OCI-LY1 (cell line): ENCODE measurements around the gene IMMP2L.

Experiments
- H2AFZ ChIP-seq: fragments of 200-600 bp; sonication (generic), shearing (Covaris generic); 2 replicates; pipeline ENCODE4 v1.6.0; 2014; ENCODE audit warnings: antibody characterized with exemption, mild to moderate bottlenecking, low read length
- H3F3A ChIP-seq: fragments of 200-600 bp; sonication (generic), shearing (Covaris generic); 2 replicates; pipeline ENCODE4 v1.6.0; 2014; ENCODE audit warnings: mild to moderate bottlenecking, antibody characterized with exemption, low read length, moderate library complexity; ENCODE audit not compliant: insufficient read depth
- H3K27ac ChIP-seq: fragments of 200-600 bp; sonication (generic); 2 replicates; pipeline ENCODE4 v1.5.1; 2014; ENCODE audit warnings: low read length, mixed run types, mild to moderate bottlenecking, low read depth; ENCODE audit not compliant: poor library complexity, severe bottlenecking
- H3K27me3 ChIP-seq: fragments of 200-600 bp; sonication (generic); 2 replicates; pipeline ENCODE4 v1.6.0; 2014; ENCODE audit warnings: antibody characterized with exemption, mild to moderate bottlenecking, low read length, moderate library complexity; ENCODE audit not compliant: insufficient read depth
- H3K36me3 ChIP-seq: fragments of 200-600 bp; sonication (generic); 2 replicates; pipeline ENCODE4 v1.6.1; 2014; ENCODE audit warnings: mild to moderate bottlenecking, antibody characterized with exemption, low read length, moderate library complexity, mixed read lengths; ENCODE audit not compliant: insufficient read depth
- H3K4me1 ChIP-seq: fragments of 200-600 bp; sonication (generic); 2 replicates; pipeline ENCODE4 v1.5.1; 2014; ENCODE audit warnings: mild to moderate bottlenecking, low read length, moderate library complexity; ENCODE audit not compliant: insufficient read depth, severe bottlenecking
- H3K4me2 ChIP-seq: fragments of 200-600 bp; sonication (generic), shearing (Covaris generic); 2 replicates; pipeline ENCODE4 v1.6.1; 2014; ENCODE audit warnings: low read length
- H3K4me3 ChIP-seq: fragments of 200-600 bp; sonication (generic); 2 replicates; pipeline ENCODE4 v1.5.1; 2014; ENCODE audit warnings: low read length, low read depth, mild to moderate bottlenecking, mixed read lengths; ENCODE audit not compliant: poor library complexity, severe bottlenecking
- H3K79me2 ChIP-seq: fragments of 200-600 bp; shearing (Covaris generic); 2 replicates; pipeline ENCODE4 v1.6.1; 2016; ENCODE audit warnings: mixed run types, low read length, mixed read lengths; ENCODE audit not compliant: insufficient read depth
- H3K9ac ChIP-seq: fragments of 200-600 bp; sonication (generic), shearing (Covaris generic); 2 replicates; pipeline ENCODE4 v1.6.1; 2014; ENCODE audit warnings: mild to moderate bottlenecking, low read length, mixed read lengths
- H3K9me2 ChIP-seq: fragments of 200-600 bp; sonication (generic), shearing (Covaris generic); 2 replicates; pipeline ENCODE4 v1.6.1; 2014; ENCODE audit warnings: low read depth, mild to moderate bottlenecking, low read length, mixed read lengths
- H3K9me3 ChIP-seq: fragments of 200-600 bp; shearing (Covaris generic); 2 replicates; pipeline ENCODE4 v1.6.1; 2014; ENCODE audit warnings: low read length, mixed read lengths
- H4K20me1 ChIP-seq: fragments of 200-600 bp; sonication (generic), shearing (Covaris generic); 2 replicates; pipeline ENCODE4 v1.6.0; 2016; ENCODE audit warnings: mild to moderate bottlenecking, low read length; ENCODE audit not compliant: insufficient read depth
- EZH2 ChIP-seq: fragments of 200-600 bp; sonication (generic), shearing (Covaris generic); IDR thresholded peaks from 2 replicates; pipeline ENCODE4 v1.8.0; 2017; ENCODE audit warnings: borderline replicate concordance, mixed run types, mild to moderate bottlenecking, antibody characterized with exemption, low read length, moderate library complexity, mixed read lengths
- TF ChIP-seq, protein P1 (sequence below): fragments of 200-600 bp; sonication (generic), shearing (Covaris generic); IDR thresholded peaks from 2 replicates; pipeline ENCODE4 v1.5.1; 2017; ENCODE audit warnings: mild to moderate bottlenecking, antibody characterized with exemption, low read length, moderate library complexity, mixed read lengths

The IMMP2L gene

DNA sequence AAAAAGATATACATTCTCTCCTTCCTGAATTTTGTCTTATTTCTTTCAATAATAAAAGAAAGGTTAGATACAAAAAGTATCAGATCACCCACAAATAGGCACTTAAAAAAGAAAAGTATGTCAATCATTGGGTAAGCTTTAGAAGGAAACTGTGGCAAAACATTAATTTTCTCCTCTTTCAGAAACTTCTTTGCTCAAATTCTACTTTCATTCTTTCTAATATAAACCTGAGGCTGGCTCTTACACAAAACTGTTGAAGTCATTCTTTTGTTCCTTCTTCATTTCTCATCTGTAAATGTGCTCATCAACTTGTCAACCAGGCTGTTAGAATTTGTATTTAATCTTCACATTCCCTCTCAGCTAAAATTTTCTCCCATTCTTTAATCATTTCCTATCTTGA lies 346.7 kb downstream of the IMMP2L start:
- TF ChIP-seq, protein P1, sequence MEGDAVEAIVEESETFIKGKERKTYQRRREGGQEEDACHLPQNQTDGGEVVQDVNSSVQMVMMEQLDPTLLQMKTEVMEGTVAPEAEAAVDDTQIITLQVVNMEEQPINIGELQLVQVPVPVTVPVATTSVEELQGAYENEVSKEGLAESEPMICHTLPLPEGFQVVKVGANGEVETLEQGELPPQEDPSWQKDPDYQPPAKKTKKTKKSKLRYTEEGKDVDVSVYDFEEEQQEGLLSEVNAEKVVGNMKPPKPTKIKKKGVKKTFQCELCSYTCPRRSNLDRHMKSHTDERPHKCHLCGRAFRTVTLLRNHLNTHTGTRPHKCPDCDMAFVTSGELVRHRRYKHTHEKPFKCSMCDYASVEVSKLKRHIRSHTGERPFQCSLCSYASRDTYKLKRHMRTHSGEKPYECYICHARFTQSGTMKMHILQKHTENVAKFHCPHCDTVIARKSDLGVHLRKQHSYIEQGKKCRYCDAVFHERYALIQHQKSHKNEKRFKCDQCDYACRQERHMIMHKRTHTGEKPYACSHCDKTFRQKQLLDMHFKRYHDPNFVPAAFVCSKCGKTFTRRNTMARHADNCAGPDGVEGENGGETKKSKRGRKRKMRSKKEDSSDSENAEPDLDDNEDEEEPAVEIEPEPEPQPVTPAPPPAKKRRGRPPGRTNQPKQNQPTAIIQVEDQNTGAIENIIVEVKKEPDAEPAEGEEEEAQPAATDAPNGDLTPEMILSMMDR: no peak
- TF ChIP-seq EZH2: no peak
- H3K4me3 ChIP-seq: no peak overlapping the region
- no peak overlapping the region for H3K27ac ChIP-seq
- no peaks in the 10 kb centered on the region for H3K9me2 ChIP-seq
- no peak overlapping the region for H3K4me2 ChIP-seq
- no peaks in the 10 kb centered on the region for H3K9me3 ChIP-seq
- H3K27me3 ChIP-seq: no peaks in the 10 kb centered on the region
- H3K79me2 ChIP-seq: no peaks in the 10 kb centered on the region
- H3K4me1 ChIP-seq: no peaks in the 10 kb centered on the region
- no peaks in the 10 kb centered on the region for H3F3A ChIP-seq
- H4K20me1 ChIP-seq: no peaks in the 10 kb centered on the region
- no peaks in the 10 kb centered on the region for H3K36me3 ChIP-seq
- H2AFZ ChIP-seq: no peak overlapping the region
- H3K9ac ChIP-seq: no peak overlapping the region

DNA sequence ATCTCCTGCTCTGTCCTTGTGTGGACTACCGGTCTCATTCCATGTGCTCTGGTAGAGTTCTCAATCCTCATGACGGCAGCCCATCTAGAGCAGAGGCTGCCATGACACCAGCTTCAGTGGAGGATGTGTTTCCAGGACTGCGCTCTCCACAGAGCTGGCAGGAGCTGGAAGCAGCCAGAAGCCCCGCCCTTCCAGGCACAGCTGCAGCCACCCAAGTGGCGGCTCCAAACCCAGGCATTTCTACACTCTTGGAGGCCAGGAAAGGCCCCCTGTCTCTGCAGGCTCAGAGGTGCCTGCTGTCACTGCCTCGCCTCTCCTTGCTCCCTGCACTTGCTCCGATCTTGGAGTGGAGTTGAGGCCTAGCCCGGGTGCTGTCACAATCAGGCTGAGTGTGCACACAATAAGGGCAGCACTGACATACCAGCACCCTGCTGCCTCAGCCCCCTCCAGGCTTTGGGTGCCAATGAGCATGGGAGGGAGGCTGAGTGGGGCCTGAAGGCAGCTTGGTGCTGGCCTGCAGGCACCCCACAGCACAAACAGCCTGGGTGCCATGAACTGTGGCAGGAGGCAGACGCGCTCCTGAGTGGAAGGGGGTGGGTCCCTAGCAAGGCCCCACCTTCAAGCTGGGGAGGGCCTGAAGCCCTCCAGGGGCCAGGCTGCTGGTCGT lies 349.3 kb downstream of the IMMP2L start:
- H3K4me3 ChIP-seq: no peak overlapping the region
- H4K20me1 ChIP-seq: no peaks in the 10 kb centered on the region
- no peaks in the 10 kb centered on the region for H3K9me3 ChIP-seq
- TF ChIP-seq, protein P1: no peak
- no peak for TF ChIP-seq EZH2
- no peak overlapping the region for H2AFZ ChIP-seq
- H3K27me3 ChIP-seq: no peaks in the 10 kb centered on the region
- H3K4me2 ChIP-seq: no peak overlapping the region
- H3F3A ChIP-seq: no peaks in the 10 kb centered on the region
- H3K79me2 ChIP-seq: no peaks in the 10 kb centered on the region
- H3K27ac ChIP-seq: no peak overlapping the region
- H3K4me1 ChIP-seq: no peaks in the 10 kb centered on the region
- H3K36me3 ChIP-seq: no peaks in the 10 kb centered on the region
- no peak overlapping the region for H3K9ac ChIP-seq
- H3K9me2 ChIP-seq: no peaks in the 10 kb centered on the region

DNA sequence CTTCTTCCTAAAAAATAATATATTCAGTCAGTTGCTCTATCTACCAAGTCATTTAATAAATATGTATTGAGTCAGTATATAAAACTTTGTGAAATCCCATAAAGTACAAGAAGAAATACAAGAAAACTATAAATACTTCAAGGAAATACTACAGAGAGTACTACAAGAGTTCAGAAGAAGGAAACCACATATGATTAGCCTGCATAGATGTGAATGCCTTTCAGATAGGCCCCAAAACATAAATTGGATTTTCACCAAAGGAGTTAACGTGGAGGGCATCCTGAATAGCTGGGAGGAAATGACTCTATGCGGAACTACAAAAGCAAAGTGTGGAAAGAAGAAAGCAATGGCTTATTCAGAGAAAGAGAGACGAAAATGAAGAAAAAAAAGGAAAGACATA lies 351.3 kb downstream of the IMMP2L start:
- no peak overlapping the region for H3K4me2 ChIP-seq
- H3K27ac ChIP-seq: no peak overlapping the region
- no peak overlapping the region for H2AFZ ChIP-seq
- no peaks in the 10 kb centered on the region for H3K9me3 ChIP-seq
- H3K9me2 ChIP-seq: no peaks in the 10 kb centered on the region
- no peak overlapping the region for H3K4me3 ChIP-seq
- H3K4me1 ChIP-seq: no peaks in the 10 kb centered on the region
- H3K79me2 ChIP-seq: no peaks in the 10 kb centered on the region
- no peak for TF ChIP-seq EZH2
- TF ChIP-seq, protein P1: no peak
- H3K27me3 ChIP-seq: no peaks in the 10 kb centered on the region
- no peaks in the 10 kb centered on the region for H3K36me3 ChIP-seq
- no peaks in the 10 kb centered on the region for H3F3A ChIP-seq
- H4K20me1 ChIP-seq: no peaks in the 10 kb centered on the region
- no peak overlapping the region for H3K9ac ChIP-seq
